Esophagus squamous epithelium (tissue), 5 donors: ENCODE data around the gene ACTRT2. TPM values are rescaled to one million over a fixed set of nuclear protein-coding genes. Genes with fewer than 3 reads are reported as not detected.

Source experiments
- DNase-seq: peaks from one replicate; lab custom pipeline; 2025; lab: John Stamatoyannopoulos, UW
- H3K27ac ChIP-seq, 4 donors: fragments of 200-600 bp; sonication (generic); one replicate each; pipeline ENCODE4 v1.5.1; 2016 to 2019; ENCODE audit warnings: mild to moderate bottlenecking in 1 of 4
- H3K27me3 ChIP-seq, 4 donors: fragments of 200-600 bp; sonication (generic); 1 replicate in 3 of 4; 2 replicates in 1 of 4; pipeline versions ENCODE4 v1.5.1 to v1.6.0; 2017 to 2021; ENCODE audit warnings: antibody characterized with exemption in 1 of 4
- H3K36me3 ChIP-seq, 3 donors: fragments of 200-600 bp; sonication (generic); one replicate each; pipeline ENCODE4 v1.5.1; 2016 to 2019
- H3K4me1 ChIP-seq, 3 donors: fragments of 200-600 bp; sonication (generic); one replicate each; pipeline ENCODE4 v1.5.1; 2017 to 2019
- H3K4me3 ChIP-seq, 4 donors: fragments of 200-600 bp; sonication (generic); 1 replicate in 3 of 4; 2 replicates in 1 of 4; pipeline ENCODE4 v1.5.1; 2016 to 2019; ENCODE audit warnings: mild to moderate bottlenecking in 2 of 4, moderate library complexity in 1 of 4
- H3K9me3 ChIP-seq, 3 donors: fragments of 200-600 bp; sonication (generic); one replicate each; pipeline ENCODE4 v1.5.1; 2016 to 2019
- POLR2A ChIP-seq, 4 donors: fragments of 450-650 bp; IDR thresholded peaks; one replicate each; pipeline ENCODE4 v1.6.1; 2017; ENCODE audit warnings: antibody characterized with exemption in 4 of 4, mild to moderate bottlenecking in 4 of 4, moderate library complexity in 3 of 4
- WGBS, 2 donors: methylation state at CpG; one replicate each; pipeline ENCODE4 v1.1.5; 2018; 5-methylcytosine and 5-hydroxymethylcytosine counted together
- intact Hi-C: fragments of 100-400 bp; cut with DNase I; formaldehyde crosslinking; loops from one replicate; pipeline ENCODE4 v1.15.0; 2022
- total RNA-seq, 4 donors: library from RNA; depleted of rRNA; stranded (reverse); fragments of >200 nt; gene quantifications; one replicate each; pipeline ENCODE4 v1.1.0, GENCODE V29; 2016
- TF ChIP-seq, protein P1 (sequence below), 6 experiments: fragments of 450-650 bp in 4 of 6; fragments of 200-600 bp in 2 of 6; sonication (generic) in 2 of 6; IDR thresholded peaks; one replicate each; pipeline ENCODE4 v1.5.1; 2016 to 2019; ENCODE audit warnings: antibody characterized with exemption in 6 of 6, mild to moderate bottlenecking in 4 of 6, moderate library complexity in 4 of 6
- donor health status: DM: yes; HTN: yes; CAD: no.

Gene ACTRT2
- total RNA-seq, 4 donors from 2014 or later = not detected

DNA sequence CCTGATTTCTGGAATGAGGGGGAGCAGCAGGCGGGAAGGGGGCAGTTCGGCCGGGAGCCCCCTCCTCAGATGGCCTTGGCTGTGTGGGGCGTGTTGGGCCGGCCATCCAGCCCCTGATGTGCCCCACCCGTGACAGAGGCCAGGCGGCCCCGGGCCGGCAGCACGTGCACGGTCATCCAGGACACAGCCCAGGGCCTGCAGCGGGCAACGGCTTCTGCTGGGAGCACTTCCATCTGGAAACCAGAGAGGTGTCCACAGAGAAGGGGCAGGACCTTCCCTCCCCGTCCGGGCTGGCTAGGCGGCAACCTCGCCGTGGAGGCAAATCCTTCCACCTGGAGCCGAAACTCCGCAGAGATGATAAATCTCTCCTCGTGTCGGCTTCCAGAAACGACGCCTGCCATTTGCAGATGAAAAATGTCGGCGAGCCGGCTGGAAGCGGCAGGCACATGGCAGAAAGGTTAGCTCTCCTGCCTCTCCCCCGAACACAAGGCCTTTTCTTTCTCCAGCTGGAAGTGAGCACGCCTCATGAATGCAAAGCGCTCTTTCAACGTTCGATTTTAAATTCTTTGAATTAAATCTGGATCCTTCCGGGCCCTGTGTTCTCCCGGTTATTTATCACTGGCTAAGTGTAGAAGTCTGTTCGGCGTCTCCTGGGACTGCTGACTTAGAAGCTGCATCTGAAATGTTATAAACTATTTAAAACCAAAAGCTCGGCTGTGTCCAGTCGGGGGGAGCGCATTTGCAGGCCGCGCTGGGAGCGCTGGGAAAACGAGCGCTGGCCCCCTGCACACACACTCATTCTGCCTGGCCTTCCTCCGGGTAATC lies 9.4 kb upstream of the ACTRT2 start:
- Histone ChIP-seq H3K36me3 (no peaks in the 10 kb centered on the region), H3K9me3 (peaks cover 0 to 24% (median 13%) of the 10 kb centered on the region in 3 donors), H3K4me1 (peaks cover 0 to 13% (median 0%) of the 10 kb centered on the region in 3 donors), H3K27me3 (peaks cover 0 to 94% (median 0%) of the 10 kb centered on the region in 4 donors), H3K27ac (no peak overlapping the region), H3K4me3 (no peak overlapping the region)
- no peak for TF ChIP-seq POLR2A (IDR thresholded peaks at IDR 0.05)
- TF ChIP-seq, protein P1, sequence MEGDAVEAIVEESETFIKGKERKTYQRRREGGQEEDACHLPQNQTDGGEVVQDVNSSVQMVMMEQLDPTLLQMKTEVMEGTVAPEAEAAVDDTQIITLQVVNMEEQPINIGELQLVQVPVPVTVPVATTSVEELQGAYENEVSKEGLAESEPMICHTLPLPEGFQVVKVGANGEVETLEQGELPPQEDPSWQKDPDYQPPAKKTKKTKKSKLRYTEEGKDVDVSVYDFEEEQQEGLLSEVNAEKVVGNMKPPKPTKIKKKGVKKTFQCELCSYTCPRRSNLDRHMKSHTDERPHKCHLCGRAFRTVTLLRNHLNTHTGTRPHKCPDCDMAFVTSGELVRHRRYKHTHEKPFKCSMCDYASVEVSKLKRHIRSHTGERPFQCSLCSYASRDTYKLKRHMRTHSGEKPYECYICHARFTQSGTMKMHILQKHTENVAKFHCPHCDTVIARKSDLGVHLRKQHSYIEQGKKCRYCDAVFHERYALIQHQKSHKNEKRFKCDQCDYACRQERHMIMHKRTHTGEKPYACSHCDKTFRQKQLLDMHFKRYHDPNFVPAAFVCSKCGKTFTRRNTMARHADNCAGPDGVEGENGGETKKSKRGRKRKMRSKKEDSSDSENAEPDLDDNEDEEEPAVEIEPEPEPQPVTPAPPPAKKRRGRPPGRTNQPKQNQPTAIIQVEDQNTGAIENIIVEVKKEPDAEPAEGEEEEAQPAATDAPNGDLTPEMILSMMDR (IDR thresholded peaks at IDR 0.05) = no peak
- intact Hi-C loops = loop anchor here (5.0 kb wide), 1 partner anchor 415 kb away; no protein-coding TSS in a partner anchor
- 33 to 44% methylated on average over 17 to 21 of the region's 46 CpGs for WGBS, 2 donors
- no peak for DNase-seq

DNA sequence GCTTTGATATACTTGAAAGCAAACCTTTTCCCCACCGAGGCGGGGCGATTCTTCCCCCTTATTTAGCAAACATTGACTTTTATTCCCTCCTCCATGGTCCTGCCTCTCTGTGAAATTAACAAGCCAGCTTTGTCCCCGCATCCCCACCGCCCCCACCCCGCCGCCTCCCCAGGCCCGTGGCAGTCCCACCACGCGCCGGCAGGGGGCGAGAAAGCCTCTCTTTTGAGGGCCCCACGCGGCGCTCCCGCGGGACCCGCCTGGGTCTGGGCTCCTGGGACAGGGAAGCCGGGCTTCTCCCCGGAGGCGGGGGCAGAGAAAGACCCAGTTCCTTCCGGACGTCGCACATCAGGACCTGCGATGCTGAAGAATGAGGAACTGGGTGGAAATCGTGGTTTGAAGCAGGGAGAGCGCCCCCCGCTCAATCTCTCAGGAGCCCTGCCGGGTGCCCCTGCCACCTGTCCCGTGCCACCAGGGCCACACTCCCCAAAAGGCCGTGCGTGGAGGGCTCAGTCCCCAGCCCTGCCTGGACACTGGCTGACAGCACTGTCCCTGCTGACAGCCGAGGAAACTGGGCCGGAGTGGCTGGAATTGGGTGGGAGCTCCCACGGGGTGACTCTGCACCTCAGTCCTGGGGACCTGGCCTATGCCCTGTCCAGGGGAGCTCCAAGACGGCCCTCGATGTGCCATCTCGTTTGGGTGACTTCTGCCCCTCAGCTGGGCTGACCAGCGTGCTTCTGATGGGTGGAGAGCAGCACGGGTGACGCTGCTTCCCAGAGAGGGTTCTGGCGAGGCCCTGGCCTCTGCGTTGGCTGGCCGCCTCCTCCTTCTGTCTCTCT lies 8.6 kb upstream of the ACTRT2 start:
- Histone ChIP-seq H3K36me3 (no peaks in the 10 kb centered on the region), H3K4me1 (peaks cover 0 to 13% (median 0%) of the 10 kb centered on the region in 3 donors), H3K9me3 (peaks cover 0 to 17% (median 8%) of the 10 kb centered on the region in 3 donors), H3K27ac (no peak overlapping the region), H3K4me3 (no peak overlapping the region), H3K27me3 (peaks cover 0 to 96% (median 0%) of the 10 kb centered on the region in 4 donors)
- no peak for DNase-seq
- 35 to 57% methylated on average over 10 to 12 of the region's 44 CpGs for WGBS, 2 donors
- TF ChIP-seq, protein P1 (IDR thresholded peaks at IDR 0.05) = peak in 5 of 6 experiments; percentile 35 to 90 (median 49)
- TF ChIP-seq POLR2A (IDR thresholded peaks at IDR 0.05) = no peak
- intact Hi-C loops = loop anchor here (5.0 kb wide), 1 partner anchor 415 kb away; no protein-coding TSS in a partner anchor

DNA sequence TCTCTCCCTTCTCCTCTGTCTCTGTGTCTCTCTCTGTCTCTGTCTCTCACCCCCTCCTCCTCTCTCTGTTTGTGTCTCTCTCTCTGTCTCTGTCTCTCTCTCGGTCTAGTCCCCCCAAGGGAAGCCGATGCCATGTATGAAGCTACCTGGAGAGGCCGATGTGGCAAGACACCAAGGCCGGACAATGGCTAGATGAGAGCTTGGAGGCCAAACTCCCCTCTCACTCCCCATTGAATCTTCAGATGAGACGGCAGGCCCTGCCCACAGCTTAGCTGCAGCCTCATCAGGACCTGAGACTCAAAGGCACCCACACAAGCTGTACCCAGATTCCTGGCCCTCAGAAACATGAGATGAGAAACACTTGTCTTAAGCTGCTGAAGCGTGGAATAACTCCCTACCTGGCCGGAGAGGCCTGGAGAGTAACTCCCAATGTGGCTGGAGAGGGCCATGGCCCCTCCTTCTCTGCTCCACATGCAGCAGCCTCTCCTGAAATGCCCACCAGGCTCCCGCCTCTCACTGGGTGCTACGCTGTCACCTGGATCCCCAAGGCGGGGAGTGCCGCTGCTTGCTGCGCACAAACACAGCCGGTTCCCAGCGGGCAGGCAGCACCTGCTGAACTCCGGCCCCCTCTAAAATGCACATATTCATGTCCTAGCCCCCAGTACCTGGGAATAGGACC lies 7.8 kb upstream of the ACTRT2 start:
- intact Hi-C loops = loop anchor here (5.0 kb wide), 1 partner anchor 414 kb away; no protein-coding TSS in a partner anchor
- Histone ChIP-seq H3K9me3 (peaks cover 0 to 9% (median under 1%) of the 10 kb centered on the region in 3 donors), H3K27ac (no peak overlapping the region), H3K4me1 (peaks cover 0 to 13% (median 0%) of the 10 kb centered on the region in 3 donors), H3K4me3 (no peak overlapping the region), H3K36me3 (no peaks in the 10 kb centered on the region), H3K27me3 (peaks cover 0 to 98% (median 0%) of the 10 kb centered on the region in 4 donors)
- no peak for DNase-seq
- TF ChIP-seq POLR2A (IDR thresholded peaks at IDR 0.05) = no peak
- TF ChIP-seq, protein P1 (IDR thresholded peaks at IDR 0.05) = no peak
- whole genome bisulfite sequencing, 2 donors = 83 to 94% methylated on average over 4 to 10 of the region's 15 CpGs

DNA sequence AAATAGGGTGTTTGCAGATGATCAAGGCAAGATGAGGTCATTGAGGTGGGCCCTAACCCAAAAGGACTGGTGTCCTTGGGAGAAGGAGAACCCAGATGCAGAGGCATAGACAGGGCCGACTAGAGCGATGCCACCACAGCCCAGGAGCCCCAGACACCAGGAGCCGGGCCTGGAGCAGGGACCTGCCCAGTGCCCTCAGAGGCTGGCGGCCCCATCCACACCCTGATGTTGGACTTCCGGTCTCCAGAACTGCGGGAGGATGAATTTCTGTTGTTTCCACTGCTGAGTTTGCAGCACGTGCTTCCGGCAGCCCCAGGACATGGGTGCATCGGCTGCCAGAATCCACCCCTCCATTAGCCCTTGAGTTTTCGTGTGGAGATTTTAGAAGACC lies 7.2 kb upstream of the ACTRT2 start:
- Histone ChIP-seq H3K27ac (no peak overlapping the region), H3K9me3 (peaks cover 0 to 4% (median 0%) of the 10 kb centered on the region in 3 donors), H3K27me3 (peaks cover 0 to 98% (median 0%) of the 10 kb centered on the region in 4 donors), H3K4me3 (no peak overlapping the region), H3K4me1 (peaks cover 0 to 13% (median 0%) of the 10 kb centered on the region in 3 donors), H3K36me3 (no peaks in the 10 kb centered on the region)
- WGBS, 2 donors = 50% methylated on average over 1 to 2 of the region's 10 CpGs
- intact Hi-C loops = loop anchor here (5.0 kb wide), 1 partner anchor 413 kb away; no protein-coding TSS in a partner anchor
- TF ChIP-seq, protein P1 (IDR thresholded peaks at IDR 0.05) = no peak
- TF ChIP-seq POLR2A (IDR thresholded peaks at IDR 0.05) = no peak
- no peak for DNase-seq
